BJ (cell line): ENCODE results near the gene KLHL22. TPM values are rescaled to one million over a fixed set of nuclear protein-coding genes. Genes with fewer than 3 reads are reported as not detected.

ENCODE experiments used
- CTCF ChIA-PET: fragments of 350-600 bp; formaldehyde crosslinking; extraction: SDS; loops from one replicate; lab custom pipeline; 2021; ENCODE audit warnings: antibody characterized with exemption, inconsistent platforms; lab: Yijun Ruan, JAX
- POLR2A ChIA-PET: fragments of 300-600 bp; sonication (Branson Sonifier 250); formaldehyde crosslinking; extraction: SDS; loops from one replicate; lab custom pipeline; 2021; ENCODE audit warnings: antibody characterized with exemption; lab: Charles Lee
- DNase-seq: peaks from one replicate; pipeline ENCODE4 v3.0.0-alpha.2; 2011; ENCODE audit warnings: low read depth
- H3K27me3 ChIP-seq: 2 replicates; pipeline ENCODE4 v1.6.0; 2011; ENCODE audit warnings: low read length; ENCODE audit not compliant: control insufficient read depth, insufficient read depth
- H3K36me3 ChIP-seq: 2 replicates; pipeline ENCODE4 v1.5.1; 2011; ENCODE audit warnings: low read length; ENCODE audit not compliant: control insufficient read depth, insufficient read depth
- H3K4me3 ChIP-seq: 2 replicates; pipeline ENCODE4 v1.5.1; 2011; ENCODE audit warnings: low read depth, mild to moderate bottlenecking, control low read depth, low read length
- CTCF ChIP-seq: IDR thresholded peaks from 2 replicates; pipeline ENCODE4 v1.5.1; 2011; ENCODE audit warnings: low read depth, mild to moderate bottlenecking, control low read depth, inconsistent platforms, low read length, moderate library complexity; ENCODE audit not compliant: insufficient read depth
- polyA plus RNA-seq: library from polyadenylated mRNA; depleted of rRNA; stranded (reverse); fragments of >200 nt; gene quantifications from 2 replicates; pipeline ENCODE4 v1.2.3, GENCODE V29; 2011

Gene KLHL22
- polyA plus RNA-seq, 1 experiment = 34.0 TPM

- TF ChIP-seq CTCF = no peak
- no peak for DNase-seq
- Histone ChIP-seq H3K36me3 (peaks cover 8% of the 10 kb centered on the region), H3K4me3 (no peak overlapping the region), H3K27me3 (no peaks in the 10 kb centered on the region)
- ChIA-PET CTCF (interaction anchor here (0.7 to 3.0 kb wide), 5 partner anchors 9 to 45 kb away, joined by 3 to 16 read pairs (median 4); no protein-coding TSS in a partner anchor), POLR2A (no interaction called here)
Measured at GRCh38 chr22:20523086-20523983, 27.7 kb upstream of the KLHL22 start.

GRCh38 chr22:20522134-20523004 is 26.8 kb upstream of the KLHL22 start:
- ChIA-PET CTCF (interaction anchor here (3.0 kb wide), 1 partner anchor 42 kb away, joined by 16 read pairs; no protein-coding TSS in a partner anchor), POLR2A (no interaction called here)
- TF ChIP-seq CTCF = no peak
- no peak for DNase-seq
- Histone ChIP-seq H3K4me3 (no peak overlapping the region), H3K36me3 (peaks cover 6% of the 10 kb centered on the region), H3K27me3 (no peaks in the 10 kb centered on the region)

GRCh38 chr22:20520093-20520511 is 24.5 kb upstream of the KLHL22 start:
- CTCF ChIA-PET = interaction anchor here (0.7 to 1.1 kb wide), 3 partner anchors 33 to 231 kb away, joined by 3 to 5 read pairs (median 4); no protein-coding TSS in a partner anchor
- POLR2A ChIA-PET = no interaction called here
- TF ChIP-seq CTCF = no peak
- no peak for DNase-seq
- Histone ChIP-seq H3K27me3 (no peaks in the 10 kb centered on the region), H3K36me3 (peaks cover 6% of the 10 kb centered on the region), H3K4me3 (no peak overlapping the region)

GRCh38 chr22:20519558-20519957 is 24.0 kb upstream of the KLHL22 start:
- ChIA-PET CTCF (interaction anchor here (0.7 to 1.5 kb wide), 4 partner anchors 34 to 231 kb away, joined by 3 to 5 read pairs (median 4); no protein-coding TSS in a partner anchor), POLR2A (interaction anchor here (0.6 kb wide), 1 partner anchor 237 kb away, joined by 20 read pairs; no protein-coding TSS in a partner anchor)
- no peak for DNase-seq
- peaks cover 7% of the 10 kb centered on the region for H3K36me3 ChIP-seq
- no peak for TF ChIP-seq CTCF
- H3K27me3 ChIP-seq = no peaks in the 10 kb centered on the region
- H3K4me3 ChIP-seq = no peak overlapping the region
